WTC11 (cell line): Measurements from ENCODE around the gene ENTPD6. TPM values are rescaled to one million over a fixed set of nuclear protein-coding genes. Genes with fewer than 3 reads are reported as not detected.
"Not testable (repeated sequence)": the region's sequence is repeated elsewhere in the genome, so short reads cannot be mapped to it uniquely, and the experiment has no call there.

ENCODE experiments used
- ATAC-seq: fragments of 200-7000 bp; cut with Tn5 transposase; 2 replicates; pipeline ENCODE4 v1.10.0; 2021; ENCODE audit warnings: mild to moderate bottlenecking, moderate library complexity
- CTCF ChIA-PET: fragments of 300-600 bp; sonication (Branson Sonifier 250); formaldehyde crosslinking; loops from one replicate; lab custom pipeline; 2021; ENCODE audit warnings: antibody characterized with exemption; lab: Charles Lee
- POLR2A ChIA-PET: fragments of 350-600 bp; sonication (Branson Sonifier 250); formaldehyde crosslinking; loops from one replicate; lab custom pipeline; 2021; ENCODE audit warnings: antibody characterized with exemption; lab: Charles Lee
- DNase-seq: peaks from one replicate; pipeline ENCODE4 v3.0.0; 2021; ENCODE audit warnings: low spot score
- H3K27ac Mint-ChIP-seq: 2 replicates; pipeline ENCODE4 v1.8.0; 2021; ENCODE audit warnings: mixed read lengths
- H3K27me3 Mint-ChIP-seq: 2 replicates; pipeline ENCODE4 v1.8.0; 2021; ENCODE audit warnings: low read depth, mild to moderate bottlenecking, moderate library complexity, mixed read lengths
- H3K36me3 Mint-ChIP-seq: 2 replicates; pipeline ENCODE4 v1.8.0; 2021; ENCODE audit warnings: mixed read lengths
- H3K4me1 Mint-ChIP-seq: 2 replicates; pipeline ENCODE4 v1.8.0; 2022; ENCODE audit warnings: mixed read lengths
- H3K4me3 Mint-ChIP-seq: 2 replicates; pipeline ENCODE4 v1.8.0; 2021; ENCODE audit warnings: mild to moderate bottlenecking, moderate library complexity, mixed read lengths
- H3K9me3 Mint-ChIP-seq: 2 replicates; pipeline ENCODE4 v1.8.0; 2021; ENCODE audit warnings: mixed read lengths
- E2F4 ChIP-seq: sonication (generic); formaldehyde crosslinking; IDR thresholded peaks from 2 replicates; pipeline ENCODE4 v1.8.1; 2022; ENCODE audit warnings: low read depth, mild to moderate bottlenecking, moderate library complexity, missing genetic modification reagents, borderline replicate concordance
- EMX1 ChIP-seq: fragments of 250-450 bp; sonication (Bioruptor Pico); IDR thresholded peaks from 2 replicates; pipeline ENCODE4 v1.8.0; 2021; ENCODE audit warnings: mild to moderate bottlenecking
- ETV6 ChIP-seq: sonication (generic); formaldehyde crosslinking; IDR thresholded peaks from 2 replicates; pipeline ENCODE4 v1.8.1; 2022; ENCODE audit warnings: mild to moderate bottlenecking, missing genetic modification reagents
- FOXP4 ChIP-seq: sonication (generic); formaldehyde crosslinking; IDR thresholded peaks from 2 replicates; pipeline ENCODE4 v1.8.0; 2022; ENCODE audit warnings: mild to moderate bottlenecking, missing genetic modification reagents
- IRF2 ChIP-seq: sonication (generic); formaldehyde crosslinking; IDR thresholded peaks from 2 replicates; pipeline ENCODE4 v1.8.0; 2022; ENCODE audit warnings: low read depth, missing genetic modification reagents, borderline replicate concordance
- JAZF1 ChIP-seq: fragments of 250-450 bp; sonication (Bioruptor Pico); IDR thresholded peaks from 2 replicates; pipeline ENCODE4 v1.9.0; 2021; ENCODE audit warnings: moderate library complexity, mild to moderate bottlenecking, inconsistent platforms
- MXD4 ChIP-seq: fragments of 250-450 bp; sonication (Bioruptor Pico); IDR thresholded peaks from 2 replicates; pipeline ENCODE4 v1.8.0; 2021; ENCODE audit warnings: mild to moderate bottlenecking, moderate library complexity, borderline replicate concordance
- NR1H2 ChIP-seq: sonication (generic); formaldehyde crosslinking; IDR thresholded peaks from 2 replicates; pipeline ENCODE4 v1.9.0; 2021; ENCODE audit warnings: mild to moderate bottlenecking, moderate library complexity, missing genetic modification reagents
- PREB ChIP-seq: sonication (generic); formaldehyde crosslinking; IDR thresholded peaks from 2 replicates; pipeline ENCODE4 v1.8.1; 2022; ENCODE audit warnings: mild to moderate bottlenecking, missing genetic modification reagents, moderate library complexity, borderline replicate concordance
- PRRX2 ChIP-seq: fragments of 250-450 bp; sonication (Bioruptor Pico); IDR thresholded peaks from 2 replicates; pipeline ENCODE4 v1.8.0; 2021; ENCODE audit warnings: mild to moderate bottlenecking
- RORB ChIP-seq: fragments of 250-450 bp; sonication (Bioruptor Pico); IDR thresholded peaks from 2 replicates; pipeline ENCODE4 v1.9.0; 2021; ENCODE audit warnings: mild to moderate bottlenecking
- ZNF281 ChIP-seq: sonication (generic); formaldehyde crosslinking; IDR thresholded peaks from 2 replicates; pipeline ENCODE4 v1.8.0; 2023; ENCODE audit warnings: mild to moderate bottlenecking, missing genetic modification reagents
- ZNF416 ChIP-seq: fragments of 250-450 bp; sonication (Bioruptor Pico); IDR thresholded peaks from 2 replicates; pipeline ENCODE4 v1.9.0; 2021; ENCODE audit warnings: mild to moderate bottlenecking, inconsistent platforms
- ZNF532 ChIP-seq: fragments of 250-450 bp; sonication (Bioruptor Pico); IDR thresholded peaks from 2 replicates; pipeline ENCODE4 v1.9.0; 2021; ENCODE audit warnings: mild to moderate bottlenecking, borderline replicate concordance
- total RNA-seq: library from RNA; stranded (reverse); gene quantifications from 3 replicates; pipeline ENCODE4 v1.2.3, GENCODE V29; 2021

ENTPD6 gene
- total RNA-seq, 1 experiment from 2014 or later = 56.9 TPM

- H3K27ac Mint-ChIP-seq, ATAC-seq, H3K4me3 Mint-ChIP-seq, H3K36me3 Mint-ChIP-seq, H3K27me3 Mint-ChIP-seq, CTCF ChIA-PET, DNase-seq, H3K9me3 Mint-ChIP-seq, POLR2A ChIA-PET: not testable (repeated sequence)
- H3K4me1 Mint-ChIP-seq = peaks cover 18% of the 10 kb centered on the region
These were observed 45.5 kb downstream of the ENTPD6 start for GRCh38 chr20:25240851-25241658.

GRCh38 chr20:25241659-25241955 lies 46.1 kb downstream of the ENTPD6 start:
- DNase-seq, POLR2A ChIA-PET, CTCF ChIA-PET, H3K4me3 Mint-ChIP-seq, H3K36me3 Mint-ChIP-seq, H3K27ac Mint-ChIP-seq, H3K9me3 Mint-ChIP-seq, H3K27me3 Mint-ChIP-seq, ATAC-seq: not testable (repeated sequence)
- H3K4me1 Mint-ChIP-seq = peaks cover 21% of the 10 kb centered on the region

- Mint-ChIP-seq H3K4me1 (peaks cover 26% of the 10 kb centered on the region), H3K27me3 (peaks cover 9% of the 10 kb centered on the region), H3K36me3 (no peaks in the 10 kb centered on the region), H3K9me3 (peaks cover 4% of the 10 kb centered on the region), H3K4me3 (no peak overlapping the region), H3K27ac (no peak overlapping the region)
- POLR2A ChIA-PET = no interaction called here
- CTCF ChIA-PET = no interaction called here
- no peak for TF ChIP-seq ETV6 (CRISPR knock-in tag)
- TF ChIP-seq NR1H2 (CRISPR knock-in tag) = no peak
- TF ChIP-seq PREB (CRISPR knock-in tag) = no peak
- no peak for TF ChIP-seq ZNF281 (CRISPR knock-in tag)
- TF ChIP-seq RORB (CRISPR knock-in tag) = no peak
- no peak for TF ChIP-seq ZNF532 (CRISPR knock-in tag)
- ATAC-seq (no peak), DNase-seq (no peak)
These were observed 46.7 kb downstream of the ENTPD6 start for GRCh38 chr20:25242231-25242630.

GRCh38 chr20:25243416-25243979 lies 48.0 kb downstream of the ENTPD6 start:
- H3K27ac Mint-ChIP-seq = no peak overlapping the region
- ChIA-PET CTCF (no interaction called here), POLR2A (no interaction called here)
- H3K4me3 Mint-ChIP-seq = no peak overlapping the region
- ATAC-seq (no peak), DNase-seq (no peak)
- H3K36me3 Mint-ChIP-seq = no peaks in the 10 kb centered on the region
- peaks cover 9% of the 10 kb centered on the region for H3K27me3 Mint-ChIP-seq
- peaks cover 4% of the 10 kb centered on the region for H3K9me3 Mint-ChIP-seq
- H3K4me1 Mint-ChIP-seq = peaks cover 26% of the 10 kb centered on the region
- no peak for TF ChIP-seq IRF2 (CRISPR knock-in tag)
- TF ChIP-seq EMX1 (CRISPR knock-in tag) = no peak
- TF ChIP-seq E2F4 (CRISPR knock-in tag) = no peak
- no peak for TF ChIP-seq MXD4 (CRISPR knock-in tag)
- TF ChIP-seq ZNF416 = no peak
- no peak for TF ChIP-seq PRRX2 (CRISPR knock-in tag)
- TF ChIP-seq FOXP4 (CRISPR knock-in tag) = no peak
- no peak for TF ChIP-seq JAZF1 (CRISPR knock-in tag)
